GM12801 (cell line): ENCODE data around the gene CCDC40.

Source experiments
- TF ChIP-seq, protein P1 (sequence below): IDR thresholded peaks from one replicate; pipeline ENCODE4 v1.5.1; 2011; ENCODE audit warnings: control low read depth; ENCODE audit not compliant: insufficient read length; ENCODE audit errors: extremely low read depth

Gene CCDC40

GRCh38 chr17:80063830-80064585 lies 27.6 kb downstream of the CCDC40 start:
- TF ChIP-seq, protein P1, sequence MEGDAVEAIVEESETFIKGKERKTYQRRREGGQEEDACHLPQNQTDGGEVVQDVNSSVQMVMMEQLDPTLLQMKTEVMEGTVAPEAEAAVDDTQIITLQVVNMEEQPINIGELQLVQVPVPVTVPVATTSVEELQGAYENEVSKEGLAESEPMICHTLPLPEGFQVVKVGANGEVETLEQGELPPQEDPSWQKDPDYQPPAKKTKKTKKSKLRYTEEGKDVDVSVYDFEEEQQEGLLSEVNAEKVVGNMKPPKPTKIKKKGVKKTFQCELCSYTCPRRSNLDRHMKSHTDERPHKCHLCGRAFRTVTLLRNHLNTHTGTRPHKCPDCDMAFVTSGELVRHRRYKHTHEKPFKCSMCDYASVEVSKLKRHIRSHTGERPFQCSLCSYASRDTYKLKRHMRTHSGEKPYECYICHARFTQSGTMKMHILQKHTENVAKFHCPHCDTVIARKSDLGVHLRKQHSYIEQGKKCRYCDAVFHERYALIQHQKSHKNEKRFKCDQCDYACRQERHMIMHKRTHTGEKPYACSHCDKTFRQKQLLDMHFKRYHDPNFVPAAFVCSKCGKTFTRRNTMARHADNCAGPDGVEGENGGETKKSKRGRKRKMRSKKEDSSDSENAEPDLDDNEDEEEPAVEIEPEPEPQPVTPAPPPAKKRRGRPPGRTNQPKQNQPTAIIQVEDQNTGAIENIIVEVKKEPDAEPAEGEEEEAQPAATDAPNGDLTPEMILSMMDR = no peak

DNA sequence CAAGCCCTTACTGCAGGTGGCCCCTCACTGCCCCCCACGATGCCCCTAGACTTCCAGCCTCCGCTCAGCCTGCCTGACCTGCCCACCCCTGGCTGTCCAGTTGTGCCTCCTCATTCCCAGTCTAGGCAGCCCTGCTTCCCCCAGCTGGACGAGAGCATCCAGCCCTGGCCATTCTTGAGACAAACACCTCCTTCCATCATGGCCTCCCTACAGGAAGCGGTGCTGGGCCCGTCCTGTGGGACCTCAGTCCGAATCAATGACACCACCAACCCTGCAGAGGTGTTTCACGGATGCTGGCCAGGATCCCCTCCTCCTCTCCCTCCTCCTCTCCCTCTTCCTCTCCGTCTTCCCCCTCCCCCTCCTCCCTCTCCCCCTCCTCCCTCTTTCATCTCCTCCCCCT lies 28.3 kb downstream of the CCDC40 start:
- TF ChIP-seq, protein P1 = no peak

- TF ChIP-seq, protein P1 = no peak
Observed at GRCh38 chr17:80065478-80066170, 29.2 kb downstream of the CCDC40 start.

DNA sequence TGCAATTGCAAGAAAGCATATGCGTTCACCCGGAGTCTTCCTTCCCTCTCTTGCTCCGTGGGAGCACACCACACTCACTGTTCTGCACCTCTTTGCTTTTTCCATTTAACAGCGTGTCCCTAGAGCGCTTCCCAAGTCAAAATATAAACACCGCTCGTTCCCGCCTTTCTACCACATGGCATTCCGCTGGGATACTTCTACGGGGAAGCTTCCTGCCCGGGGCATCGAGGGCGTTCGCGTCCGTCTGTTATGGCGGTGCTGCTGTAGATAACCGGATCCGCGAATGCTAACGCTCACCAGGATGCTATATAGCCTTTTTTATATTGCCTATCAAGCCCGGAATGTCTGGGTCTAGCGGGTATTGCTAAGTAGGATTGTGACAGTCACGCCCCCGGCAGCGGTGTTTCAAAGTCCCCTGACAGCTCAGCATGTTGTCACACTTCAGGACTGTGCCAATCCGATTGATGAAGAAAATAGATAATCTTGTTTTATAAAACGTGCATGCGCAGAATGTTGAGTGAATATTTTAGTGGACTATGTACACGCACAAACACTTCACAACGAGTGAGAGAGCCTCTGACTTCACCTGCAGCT lies 31.0 kb downstream of the CCDC40 start:
- TF ChIP-seq, protein P1 = no peak

GRCh38 chr17:80068301-80069222 lies 32.1 kb downstream of the CCDC40 start:
- TF ChIP-seq, protein P1 = no peak

GRCh38 chr17:80070375-80071115 lies 34.1 kb downstream of the CCDC40 start:
- TF ChIP-seq, protein P1 = no peak
